GM21723 (cell line): ENCODE data around the gene PPTC7.
"Not testable (repeated sequence)": the region's sequence is repeated elsewhere in the genome, so short reads cannot be mapped to it uniquely, and the experiment has no call there.

Source experiments
- ATAC-seq: cut with Tn5 transposase; IDR thresholded peaks from one replicate; pipeline ENCODE4 v1.9.1; 2021; ENCODE audit warnings: mild to moderate bottlenecking, moderate library complexity; ENCODE audit not compliant: unreplicated experiment

PPTC7 gene

DNA sequence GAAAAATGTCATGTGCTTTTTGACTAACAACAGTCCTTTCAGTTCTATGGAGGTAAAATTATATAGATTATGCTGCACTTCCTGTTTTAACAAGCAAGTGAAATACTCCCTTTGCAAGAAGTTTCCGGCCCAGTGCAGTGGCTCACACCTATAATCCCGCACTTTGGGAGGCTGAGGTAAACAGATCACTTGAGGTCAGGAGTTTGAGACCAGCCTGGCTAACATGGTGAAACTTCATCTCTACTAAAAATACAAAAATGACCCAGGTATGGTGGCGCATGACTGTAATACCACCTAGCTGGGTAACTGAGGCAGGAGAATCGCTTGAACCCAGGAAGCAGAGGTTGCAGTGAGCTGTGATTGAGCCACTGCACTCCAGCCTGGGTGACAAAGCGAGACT, 20.7 kb downstream of the PPTC7 start:
- ATAC-seq: not testable (repeated sequence)

DNA sequence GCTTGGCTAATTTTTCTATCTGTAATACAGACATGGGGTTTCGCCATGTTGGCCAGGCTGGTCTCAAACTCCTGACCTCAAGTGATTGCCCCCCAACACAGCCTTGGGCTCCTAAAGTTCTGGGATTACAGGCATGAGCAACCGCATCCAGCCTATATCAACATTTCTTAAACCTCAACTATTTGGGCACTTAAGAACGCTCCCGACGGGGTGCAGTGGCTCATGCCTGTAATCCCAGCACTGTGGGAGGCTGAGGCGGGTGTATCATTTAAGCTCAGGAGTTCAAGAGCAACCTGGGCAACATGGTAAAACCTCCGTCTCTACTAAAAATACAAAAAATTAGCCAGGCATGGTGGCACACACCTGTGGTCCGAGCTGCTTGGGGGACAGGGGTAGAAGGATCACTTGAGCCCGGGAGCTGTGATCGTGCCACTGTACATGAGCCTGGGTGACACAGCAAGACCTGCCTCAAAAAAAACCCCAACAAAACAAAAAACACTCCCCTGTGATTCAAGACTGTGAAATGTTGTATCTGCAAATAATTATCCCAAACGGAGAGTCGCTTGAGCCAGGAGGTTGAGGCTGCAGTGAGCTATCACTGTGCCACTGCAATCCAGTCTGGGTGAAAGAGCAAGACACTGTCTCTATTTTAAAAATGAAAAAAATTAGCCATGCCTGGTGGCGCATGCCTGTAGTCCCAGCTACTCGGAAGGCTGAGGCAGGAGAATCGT, 21.5 kb downstream of the PPTC7 start:
- no peak for ATAC-seq

DNA sequence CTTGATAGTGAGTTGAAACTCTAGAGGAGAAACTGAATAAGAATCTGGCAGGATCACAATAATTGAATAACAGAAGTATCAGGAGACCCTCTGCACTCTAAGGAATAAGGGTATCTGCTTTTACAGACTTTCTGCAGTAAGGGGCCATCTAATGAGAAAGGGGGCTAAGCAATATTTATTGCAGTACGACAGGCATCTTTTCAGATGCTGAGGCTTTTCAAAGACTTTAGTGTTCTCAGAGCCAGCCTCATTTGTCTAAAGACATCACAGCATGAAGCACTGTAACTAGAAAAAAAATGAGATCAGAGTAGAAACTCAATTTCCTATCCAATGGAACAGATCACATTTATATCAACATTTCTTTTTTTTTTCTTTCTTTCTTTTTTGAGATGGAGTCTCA, 22.2 kb downstream of the PPTC7 start:
- no peak for ATAC-seq

DNA sequence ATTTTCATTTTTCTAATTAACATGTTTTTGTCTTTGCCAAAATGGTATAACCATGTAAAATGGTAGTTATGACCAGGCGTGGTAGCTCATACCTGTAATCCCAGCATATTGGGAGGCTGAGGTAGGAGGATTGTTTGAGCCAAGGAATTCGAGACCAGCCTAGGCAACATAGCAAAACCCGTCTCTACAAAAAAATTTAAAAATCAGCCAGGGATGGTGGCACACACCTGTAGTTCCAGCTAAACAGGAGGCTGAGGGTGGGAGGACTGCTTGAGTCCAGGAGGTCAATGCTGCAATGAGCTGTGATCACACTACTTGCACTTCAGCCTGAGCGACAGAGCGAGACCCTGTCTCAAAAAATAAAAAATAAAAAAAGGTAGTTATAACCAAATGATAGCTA, 23.1 kb downstream of the PPTC7 start:
- ATAC-seq: no peak

DNA sequence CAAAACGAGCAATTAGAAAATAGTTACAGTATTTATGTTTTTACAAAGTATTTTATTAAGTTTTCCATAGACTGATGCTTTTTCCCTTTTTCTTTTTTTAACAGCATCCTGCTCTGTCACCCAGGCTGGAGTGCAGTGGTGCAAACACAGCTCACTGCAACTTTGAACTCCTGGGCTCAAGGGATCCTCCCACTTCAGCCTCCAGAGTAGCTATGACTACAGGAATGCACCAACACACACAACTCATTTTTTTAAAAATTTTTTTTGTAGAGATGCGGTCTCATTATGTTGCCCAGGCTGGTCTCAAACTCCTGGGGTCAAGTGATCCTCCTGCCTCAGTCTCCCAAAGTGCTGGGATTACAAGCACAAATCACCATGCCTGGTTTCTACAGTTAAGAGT, 24.2 kb downstream of the PPTC7 start:
- not testable (repeated sequence) for ATAC-seq

DNA sequence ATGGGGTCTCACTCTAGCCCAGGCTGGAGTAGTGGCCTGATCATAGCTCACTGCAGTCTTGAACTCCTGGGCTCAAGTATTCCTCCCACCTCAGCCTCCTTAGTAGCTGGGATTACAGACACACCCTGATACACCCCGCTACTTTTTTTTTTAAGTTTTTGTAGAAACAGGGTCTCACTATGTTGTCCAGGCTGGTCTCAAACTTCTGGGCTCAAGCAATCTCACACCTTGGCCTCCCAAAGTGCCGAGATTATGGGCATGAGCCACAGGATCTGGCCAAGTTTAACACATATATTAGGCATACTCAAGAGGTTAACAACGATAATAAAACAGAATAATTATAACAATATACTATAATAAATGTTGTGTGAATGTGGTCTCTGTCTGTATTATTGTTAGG, 25.8 kb downstream of the PPTC7 start:
- no peak for ATAC-seq

DNA sequence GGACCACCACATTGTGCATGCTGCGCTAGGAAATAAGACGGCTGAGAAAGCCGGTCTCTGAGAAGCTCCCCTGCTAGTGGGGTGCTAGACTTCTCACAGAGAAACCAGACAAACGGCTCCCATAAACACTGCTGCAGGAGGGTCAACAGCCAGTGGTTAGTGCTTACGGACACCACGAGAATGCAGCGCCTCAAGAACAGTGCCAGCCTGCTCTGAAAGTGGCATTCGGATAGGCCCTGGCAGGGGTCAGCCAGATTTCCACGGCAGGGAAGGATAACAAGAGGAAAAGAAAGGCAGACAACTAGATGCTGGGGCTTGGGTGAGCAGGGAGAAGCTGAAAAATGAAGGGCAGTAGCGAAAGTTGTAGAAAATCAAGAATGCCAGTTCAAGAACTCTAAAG, 26.4 kb downstream of the PPTC7 start:
- ATAC-seq: no peak

DNA sequence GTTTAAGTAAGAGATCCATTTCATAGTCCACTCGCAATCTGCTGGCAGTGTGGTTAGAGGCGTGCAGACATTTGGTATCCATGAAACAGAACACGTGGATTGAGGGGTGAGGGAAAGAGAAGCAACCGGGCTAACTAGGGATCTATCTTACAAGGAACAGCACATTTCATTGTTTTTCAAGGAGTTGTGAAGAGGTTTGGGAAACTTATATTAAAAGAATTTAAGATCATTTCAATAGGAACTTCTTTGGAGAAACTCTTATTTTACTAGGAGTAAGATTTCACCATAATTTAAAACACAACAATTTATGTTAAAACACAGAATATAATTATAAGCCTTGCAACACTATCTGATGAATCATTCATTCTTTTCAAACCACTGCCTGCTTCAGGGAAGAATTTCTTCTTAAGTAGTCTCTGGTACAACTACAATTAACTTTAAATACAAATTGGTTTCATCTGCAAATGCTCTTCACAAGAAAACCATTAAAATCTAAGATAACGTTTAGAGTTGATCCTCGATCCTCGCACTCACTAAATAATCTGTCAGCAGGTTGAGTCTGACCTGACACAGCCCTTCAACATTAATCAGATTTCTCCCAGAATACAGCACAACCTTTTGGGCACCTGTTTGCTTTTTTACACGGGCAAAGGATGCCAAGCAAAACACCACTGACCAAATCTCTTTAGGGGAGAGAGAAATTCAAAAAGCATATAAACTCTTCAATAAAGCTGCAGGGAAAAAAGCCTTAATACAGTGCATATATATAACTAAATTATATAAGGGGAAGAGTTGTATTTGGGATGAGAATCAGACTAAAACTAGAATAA, 27.3 kb downstream of the PPTC7 start:
- no peak for ATAC-seq

DNA sequence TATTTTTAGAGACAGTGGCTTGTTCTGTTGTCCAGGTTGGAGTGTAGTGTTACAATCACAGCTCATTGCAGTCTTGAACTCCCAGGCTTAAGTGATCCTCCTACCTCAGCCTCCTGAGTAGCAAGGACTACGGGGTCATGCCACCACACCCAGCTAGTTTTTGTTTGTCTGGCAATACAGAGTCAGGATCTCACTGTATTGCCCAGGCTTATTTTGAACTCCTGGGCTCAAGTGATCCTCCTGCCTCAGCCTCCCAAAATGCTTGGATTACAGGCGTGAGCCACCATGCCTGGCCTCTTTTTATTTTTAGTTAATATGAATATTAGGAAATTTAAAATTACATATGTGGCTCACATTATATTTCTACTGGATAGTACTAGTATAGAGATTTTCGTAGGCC, 28.9 kb downstream of the PPTC7 start:
- ATAC-seq: no peak

DNA sequence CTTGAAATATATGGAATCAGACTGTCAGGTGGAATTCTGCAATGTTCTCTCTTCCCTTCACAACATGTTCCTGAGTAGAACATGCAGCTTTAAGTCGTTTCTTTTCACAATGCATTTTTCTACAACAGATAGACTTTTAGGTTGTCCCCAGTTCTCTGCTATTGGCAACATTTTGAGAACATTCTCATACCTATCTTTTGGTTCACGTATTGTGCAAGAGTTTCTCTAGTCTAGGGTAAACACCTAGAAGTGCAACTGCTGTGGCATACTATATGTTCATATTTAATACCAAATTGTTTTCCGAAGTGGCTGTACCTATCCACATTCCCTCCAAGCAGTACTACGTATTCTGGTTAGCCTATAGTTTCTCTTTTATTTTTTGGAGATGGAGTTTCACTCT, 32.1 kb downstream of the PPTC7 start:
- no peak for ATAC-seq

DNA sequence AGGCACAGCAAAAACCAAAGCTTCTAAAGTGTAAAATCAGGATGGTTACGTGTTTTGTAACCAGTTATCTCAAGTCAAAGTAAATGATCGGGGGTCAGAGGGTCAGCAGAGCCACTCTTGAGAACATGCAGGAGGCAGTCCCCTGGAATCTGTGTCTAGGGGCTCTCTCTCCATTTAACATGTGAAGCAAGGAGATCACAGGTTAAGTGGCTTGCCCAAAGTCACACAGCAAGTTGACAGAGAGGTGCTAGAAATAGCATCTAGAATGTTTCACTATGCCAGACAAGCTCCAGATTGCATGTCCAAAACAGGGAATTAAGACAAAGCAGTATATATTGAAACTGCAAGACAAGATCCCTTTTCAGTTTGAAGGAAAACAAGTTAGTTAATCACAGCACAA, 33.4 kb downstream of the PPTC7 start:
- ATAC-seq: no peak

DNA sequence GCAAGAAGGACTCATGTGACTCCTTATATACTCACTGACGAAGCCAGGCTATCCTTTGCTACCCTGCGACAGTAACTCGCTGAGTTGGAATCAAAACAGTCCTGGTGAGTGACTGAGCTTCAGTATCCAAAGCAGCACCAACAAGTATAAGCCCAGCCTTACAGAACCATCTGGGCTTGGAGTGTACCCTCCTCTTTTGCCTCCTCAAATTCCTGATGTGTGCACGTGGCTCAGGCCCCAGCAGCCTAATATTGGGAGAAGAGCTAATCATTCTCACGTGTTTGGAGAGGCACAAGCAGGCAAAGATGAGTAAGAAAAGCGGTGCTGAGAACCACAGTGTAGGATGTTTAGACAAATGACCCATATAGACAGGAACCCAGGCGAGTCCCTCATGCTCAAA, 34.4 kb downstream of the PPTC7 start:
- ATAC-seq: no peak

DNA sequence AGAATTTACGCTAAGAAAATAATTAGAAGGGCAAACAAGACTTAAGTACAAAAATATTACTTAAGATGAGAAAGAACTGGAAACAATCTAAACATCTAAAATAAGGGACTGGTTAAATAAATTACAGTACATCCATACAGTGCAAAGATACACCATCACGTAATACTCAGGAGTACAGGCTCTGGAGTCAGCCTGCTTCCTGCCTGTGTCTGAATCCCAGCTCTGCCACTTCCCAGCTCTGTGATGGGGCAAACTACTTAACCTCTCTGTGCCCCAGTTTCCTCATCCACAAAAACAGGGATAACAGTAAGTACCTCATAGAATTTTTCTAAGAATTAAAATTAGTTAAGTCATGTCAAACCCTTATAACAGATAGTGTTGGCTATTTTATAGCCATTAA, 36.0 kb downstream of the PPTC7 start:
- no peak for ATAC-seq

DNA sequence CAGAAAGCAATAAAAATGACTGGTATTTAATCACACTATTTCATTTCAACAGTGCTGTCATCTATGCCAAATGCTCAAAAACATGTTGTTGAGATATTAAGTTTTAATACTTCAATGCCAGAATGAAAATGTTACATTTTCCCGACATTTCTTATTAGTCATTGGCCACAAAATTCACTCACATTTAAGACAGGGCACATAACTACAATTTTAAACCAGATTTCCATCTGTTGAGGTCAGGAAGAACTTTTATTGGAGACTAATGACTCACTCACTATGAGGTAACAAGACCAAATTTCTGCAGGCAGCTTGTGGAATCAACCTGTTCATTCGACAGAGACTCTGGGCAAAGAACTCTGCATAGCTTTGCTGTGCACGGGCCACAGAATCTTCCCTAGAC, 36.8 kb downstream of the PPTC7 start:
- ATAC-seq: no peak

DNA sequence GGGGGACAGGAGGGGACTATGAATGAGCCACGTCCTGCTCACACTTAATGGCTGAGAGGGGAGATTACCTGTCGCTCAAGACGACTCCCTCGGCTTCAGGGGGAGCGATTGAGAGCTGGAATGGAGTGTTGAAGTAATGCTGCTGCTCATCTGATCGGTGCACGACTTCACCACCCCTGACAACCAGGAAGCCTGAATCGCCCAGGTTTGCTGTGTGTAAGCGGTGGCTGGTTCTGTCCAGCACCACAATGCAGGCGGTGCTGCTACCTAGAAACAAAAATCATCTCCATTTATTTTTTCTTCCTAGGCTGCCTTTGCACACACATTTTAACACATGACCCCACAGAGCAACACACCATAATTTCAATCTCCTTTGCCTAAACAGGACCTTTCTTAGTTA, 37.3 kb downstream of the PPTC7 start:
- no peak for ATAC-seq

DNA sequence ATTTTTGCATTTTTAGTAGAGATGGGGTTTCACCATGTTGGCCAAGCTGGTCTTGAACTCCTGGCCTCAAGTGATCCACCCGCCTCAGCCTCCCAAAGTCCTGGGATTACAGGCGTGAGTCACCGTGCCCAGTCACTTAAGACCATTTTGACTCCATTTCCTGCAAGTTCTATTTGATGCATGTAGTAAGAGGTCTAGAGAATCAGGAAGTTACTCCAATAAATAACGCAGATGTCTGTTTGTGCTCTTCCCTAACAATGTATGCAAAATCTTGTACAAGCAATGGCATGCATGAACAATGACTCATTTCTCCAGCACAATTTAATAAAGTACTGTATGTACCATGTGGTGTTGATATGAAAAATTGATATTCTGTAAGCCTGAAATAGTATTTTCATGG, 37.9 kb downstream of the PPTC7 start:
- not testable (repeated sequence) for ATAC-seq

DNA sequence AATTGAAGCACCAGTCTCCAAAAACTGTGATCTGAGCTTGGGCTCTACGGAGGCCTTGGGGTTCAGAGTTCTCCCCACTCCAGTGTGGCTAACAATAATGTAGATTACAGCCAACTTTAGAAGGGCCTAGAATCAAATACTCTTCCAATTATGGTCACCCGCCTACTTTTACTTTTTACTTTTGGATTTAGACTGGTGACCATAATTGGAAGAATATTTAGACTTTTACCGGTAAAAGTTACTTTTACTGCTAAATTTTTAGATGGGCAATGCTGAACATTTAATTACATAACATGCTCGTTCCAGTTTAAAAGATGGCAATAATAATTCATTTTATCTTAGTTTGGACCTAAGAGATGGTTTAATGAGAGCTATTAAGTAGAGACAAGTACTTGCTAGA, 39.2 kb downstream of the PPTC7 start:
- ATAC-seq: no peak

DNA sequence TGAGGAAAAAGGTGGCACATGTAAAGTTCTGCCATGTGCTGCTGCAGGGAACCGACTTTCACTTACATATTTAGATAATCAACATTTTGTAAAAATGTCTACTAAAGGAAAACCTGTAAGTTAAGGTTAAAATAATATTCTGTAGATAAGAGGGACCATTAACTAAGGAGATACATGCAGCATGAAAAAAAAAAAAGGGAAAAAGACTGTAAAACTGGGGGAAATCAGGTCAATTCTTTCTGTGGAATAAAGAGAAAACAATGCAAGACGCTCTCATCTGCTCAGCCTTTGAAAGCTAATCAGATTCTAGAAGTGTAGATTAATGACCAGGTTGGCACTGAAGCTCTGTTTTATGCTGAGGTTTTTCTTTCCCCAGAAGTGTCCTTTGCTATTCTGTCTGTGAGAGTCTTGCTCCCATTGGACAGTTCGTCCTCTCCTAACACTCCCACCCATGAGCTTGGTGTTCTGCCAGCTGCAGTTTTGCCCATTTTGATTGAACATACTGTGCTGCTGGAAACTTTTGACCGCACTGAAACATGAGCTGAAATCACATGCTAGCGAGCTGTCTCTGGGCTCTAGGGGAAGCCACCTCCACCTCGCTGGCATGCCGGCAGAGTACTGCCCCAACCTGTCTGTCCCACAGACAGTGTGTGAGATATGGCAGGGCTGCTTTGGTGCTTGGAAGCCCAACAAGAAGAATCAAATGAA, 39.7 kb downstream of the PPTC7 start:
- ATAC-seq: no peak

DNA sequence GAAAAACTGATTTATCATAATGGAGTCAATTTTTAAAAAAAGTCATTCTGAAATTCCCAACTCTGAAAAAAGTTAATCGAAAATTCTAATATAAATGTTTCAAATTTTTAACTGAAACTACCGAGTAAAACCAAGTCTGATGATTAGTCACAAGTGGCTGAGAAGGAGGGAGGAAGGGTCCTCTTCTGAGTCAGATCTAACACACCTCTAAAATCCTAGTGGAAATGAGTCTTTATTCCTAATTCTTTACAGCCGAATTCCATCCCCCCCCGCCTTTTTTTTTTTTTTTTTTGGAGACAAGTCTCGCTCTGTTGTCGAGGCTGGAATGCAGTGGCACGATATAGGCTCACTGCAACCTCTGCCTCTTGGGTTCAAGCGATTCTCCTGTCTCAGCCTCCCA, 43.1 kb downstream of the PPTC7 start:
- ATAC-seq: no peak

DNA sequence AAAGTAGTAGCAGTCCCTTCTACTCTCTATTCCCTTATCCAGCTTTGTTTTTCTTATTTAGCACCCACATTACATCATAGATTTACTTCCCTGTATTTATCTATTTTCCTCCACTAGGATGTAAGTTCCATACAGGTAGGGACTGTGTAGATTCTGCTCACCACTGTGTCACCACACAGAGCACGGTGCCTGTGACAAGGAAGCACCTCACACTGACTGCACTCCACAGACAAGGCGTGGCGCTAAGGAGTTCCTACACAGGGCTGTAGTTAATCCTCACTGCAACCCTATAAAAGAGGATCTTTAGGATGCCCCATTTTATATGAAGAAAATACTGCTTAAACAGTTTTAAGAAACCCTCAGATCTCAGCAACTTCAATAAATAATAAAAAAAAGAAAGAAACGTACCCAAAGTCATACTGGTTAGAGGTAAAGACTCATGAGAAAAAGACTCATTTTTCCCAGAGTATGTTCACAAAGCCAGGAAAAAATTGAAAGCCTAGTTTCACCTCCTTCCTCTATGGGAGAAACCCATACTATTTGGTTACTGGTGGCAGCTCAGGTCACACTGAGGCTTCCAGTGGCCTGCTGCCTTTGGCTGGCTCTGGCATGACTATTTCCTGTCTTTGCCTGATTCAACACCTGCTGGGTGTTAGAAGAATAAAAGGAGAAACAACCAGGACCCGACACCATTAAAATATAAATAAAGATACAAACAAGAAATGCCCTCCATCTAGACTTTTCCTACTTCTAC, 44.1 kb downstream of the PPTC7 start:
- no peak for ATAC-seq
